IPS DF 19.7 (cell line): ENCODE results near the gene RAPGEF5.
A peak's percentile ranks its signal among the peaks of the same experiment; 100 is the strongest.
"Not testable (repeated sequence)": the region's sequence is repeated elsewhere in the genome, so short reads cannot be mapped to it uniquely, and the experiment has no call there.

Experiments used
- DNase-seq: peaks from one replicate; pipeline ENCODE4 v3.0.0-alpha.2; 2013; ENCODE audit warnings: low read depth, low spot score

Gene RAPGEF5

DNA sequence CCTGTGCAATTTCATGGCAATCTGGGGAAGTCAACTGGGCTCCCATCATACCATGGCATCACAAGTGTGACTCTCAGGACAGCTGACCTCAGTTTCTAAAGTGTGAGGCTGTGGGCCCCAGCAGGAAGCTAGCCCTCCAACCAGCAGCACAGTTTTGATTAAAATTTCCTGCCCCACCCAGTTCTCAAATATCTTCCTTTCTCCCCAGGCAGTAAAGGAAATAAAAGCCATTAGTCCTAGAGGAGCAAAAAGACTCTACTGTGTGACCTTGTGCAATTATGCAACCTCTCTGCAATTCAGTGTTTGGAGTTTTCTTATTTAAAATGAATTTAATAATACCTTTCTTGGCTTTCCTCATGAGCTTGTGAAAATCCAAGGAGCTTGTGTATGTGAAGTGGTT is 268.1 kb downstream of the RAPGEF5 start:
- DNase-seq = no peak

- no peak for DNase-seq
Observed at GRCh38 chr7:22087861-22088260, 269.1 kb downstream of the RAPGEF5 start.

DNA sequence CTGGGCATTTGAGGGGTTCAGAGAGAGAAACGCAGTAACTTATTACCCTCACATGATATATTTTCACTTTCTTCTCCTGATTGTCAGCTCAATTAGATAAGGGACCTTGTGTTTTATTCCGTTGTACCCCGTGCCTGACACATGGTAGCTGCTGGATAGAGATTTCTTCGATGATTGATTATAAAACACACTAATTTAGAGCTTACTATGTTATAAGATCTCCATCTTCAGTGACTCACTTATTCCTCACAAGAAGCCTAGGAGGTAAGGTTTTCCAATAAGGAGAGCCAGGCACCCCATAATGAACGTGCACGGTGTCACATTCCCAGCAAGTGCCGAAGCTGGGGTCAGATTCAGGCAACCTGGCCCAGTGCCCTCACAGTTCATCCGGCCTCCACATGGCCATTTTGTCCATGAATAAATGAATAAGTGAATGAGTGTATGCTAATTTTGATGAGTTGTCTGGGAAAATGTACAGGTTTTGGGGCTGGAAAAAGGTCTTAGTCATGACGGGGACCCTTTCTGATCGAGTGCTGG is 273.2 kb downstream of the RAPGEF5 start:
- no peak for DNase-seq

GRCh38 chr7:22082886-22083703 is 273.9 kb downstream of the RAPGEF5 start:
- peak; percentile 63 for DNase-seq

GRCh38 chr7:22082553-22082885 is 274.4 kb downstream of the RAPGEF5 start:
- peak; percentile 40 for DNase-seq

- not testable (repeated sequence) for DNase-seq
Observed at GRCh38 chr7:22080219-22080618, 276.7 kb downstream of the RAPGEF5 start.

GRCh38 chr7:22078872-22079271 is 278.1 kb downstream of the RAPGEF5 start:
- DNase-seq = not testable (repeated sequence)

DNA sequence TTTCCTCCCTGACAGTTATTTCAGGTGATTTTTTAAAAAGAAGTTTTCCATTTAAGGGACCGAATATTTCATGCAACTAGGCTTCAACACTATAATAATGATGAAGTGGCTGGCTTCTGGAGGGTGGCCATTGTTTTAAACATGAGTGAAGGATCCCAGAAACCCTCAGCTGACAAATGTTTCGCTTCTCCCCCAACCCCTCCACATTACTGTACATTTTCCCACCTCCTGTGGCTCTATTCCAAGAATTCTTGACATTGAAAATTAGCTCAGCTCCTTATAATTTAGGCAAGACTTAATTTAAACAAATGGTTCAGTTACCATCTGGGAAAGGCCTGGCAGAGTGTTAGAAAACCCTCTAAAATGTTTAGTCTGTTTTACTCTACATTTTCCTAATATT is 281.4 kb downstream of the RAPGEF5 start:
- DNase-seq = no peak

DNA sequence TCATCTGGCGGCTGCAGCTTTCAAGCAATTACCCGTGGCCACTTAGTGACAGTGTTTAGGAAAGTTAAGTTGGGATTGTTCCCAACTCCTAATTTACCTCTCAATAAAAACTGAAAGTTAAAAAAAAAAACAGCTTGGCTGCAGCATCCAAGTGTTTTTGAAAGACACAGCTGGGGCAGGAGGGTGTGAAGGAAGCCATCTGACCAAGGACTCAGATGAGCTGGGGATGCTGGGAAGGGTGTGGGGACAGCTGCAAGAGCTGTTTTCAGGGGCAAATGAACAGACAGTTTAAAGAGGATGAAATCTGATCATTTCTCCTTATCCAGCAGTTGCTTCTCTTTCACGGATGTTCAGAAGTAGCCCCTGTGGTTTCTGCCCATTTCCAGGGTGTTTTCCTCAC is 282.1 kb downstream of the RAPGEF5 start:
- no peak for DNase-seq
